HG03460 (cell line): ENCODE data around the gene EXOC6.

ENCODE experiments used
- ATAC-seq: cut with Tn5 transposase; IDR thresholded peaks from one replicate; pipeline ENCODE4 v1.9.1; 2021; ENCODE audit not compliant: unreplicated experiment

EXOC6 gene

DNA sequence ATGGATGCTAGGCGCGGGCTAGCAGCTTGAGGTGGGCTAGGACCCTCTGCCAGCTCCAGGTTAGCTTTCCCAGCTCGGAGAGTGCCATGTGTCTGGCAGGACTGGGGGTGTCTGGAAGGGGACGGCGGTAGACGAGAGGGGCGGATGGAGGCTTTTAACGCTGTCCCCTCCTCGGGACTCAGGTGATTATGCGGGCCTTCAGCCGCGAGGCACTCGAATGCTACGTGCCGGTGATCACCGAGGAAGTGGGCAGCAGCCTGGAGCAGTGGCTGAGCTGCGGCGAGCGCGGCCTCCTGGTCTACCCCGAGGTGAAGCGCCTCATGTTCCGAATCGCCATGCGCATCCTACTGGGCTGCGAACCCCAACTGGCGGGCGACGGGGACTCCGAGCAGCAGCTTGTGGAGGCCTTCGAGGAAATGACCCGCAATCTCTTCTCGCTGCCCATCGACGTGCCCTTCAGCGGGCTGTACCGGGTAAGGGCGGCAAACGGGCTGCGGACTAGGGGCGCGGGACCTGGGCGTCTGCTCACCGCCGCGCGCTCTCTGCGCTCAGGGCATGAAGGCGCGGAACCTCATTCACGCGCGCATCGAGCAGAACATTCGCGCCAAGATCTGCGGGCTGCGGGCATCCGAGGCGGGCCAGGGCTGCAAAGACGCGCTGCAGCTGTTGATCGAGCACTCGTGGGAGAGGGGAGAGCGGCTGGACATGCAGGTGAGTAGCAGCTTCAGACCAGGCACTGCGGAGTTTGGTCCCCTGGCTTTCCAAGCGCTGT lies 226.5 kb downstream of the EXOC6 start:
- ATAC-seq, result no peak

DNA sequence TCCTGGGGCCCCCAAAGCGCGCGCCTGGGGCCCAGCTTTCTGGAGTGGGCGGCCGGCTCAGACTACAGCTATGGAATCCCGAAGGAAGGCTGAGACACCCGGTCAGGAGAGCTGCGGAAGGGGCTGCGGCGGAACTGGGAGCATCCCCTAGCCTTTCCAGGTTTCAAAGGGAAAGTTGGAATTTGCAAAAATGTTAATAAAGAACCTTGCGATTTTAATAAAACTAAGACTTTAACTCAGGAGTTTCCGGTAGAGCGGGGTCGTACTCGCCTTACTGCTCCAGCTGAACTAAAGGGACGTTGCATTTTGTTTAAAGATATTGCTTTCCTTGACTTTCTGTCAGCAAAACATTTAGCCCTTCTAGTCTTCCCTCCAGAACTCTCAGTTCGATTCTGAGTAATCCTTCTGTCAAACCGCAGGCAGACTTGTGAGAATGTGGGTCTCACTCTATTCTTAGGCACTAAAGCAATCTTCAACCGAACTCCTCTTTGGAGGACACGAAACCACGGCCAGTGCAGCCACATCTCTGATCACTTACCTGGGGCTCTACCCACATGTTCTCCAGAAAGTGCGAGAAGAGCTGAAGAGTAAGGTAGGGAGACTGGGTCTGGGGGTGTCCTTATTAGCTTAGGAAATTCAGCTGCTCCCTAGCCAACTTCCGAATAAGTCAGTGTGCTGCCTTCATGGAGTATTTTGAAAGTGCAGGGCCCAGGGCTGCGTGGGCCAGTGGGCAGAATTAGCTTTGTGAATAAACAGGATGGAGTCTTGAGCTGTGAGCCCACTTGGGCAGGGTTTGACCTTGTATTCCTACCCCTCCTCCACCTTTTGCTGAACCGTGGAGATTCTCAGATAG lies 227.3 kb downstream of the EXOC6 start:
- no peak for ATAC-seq

DNA sequence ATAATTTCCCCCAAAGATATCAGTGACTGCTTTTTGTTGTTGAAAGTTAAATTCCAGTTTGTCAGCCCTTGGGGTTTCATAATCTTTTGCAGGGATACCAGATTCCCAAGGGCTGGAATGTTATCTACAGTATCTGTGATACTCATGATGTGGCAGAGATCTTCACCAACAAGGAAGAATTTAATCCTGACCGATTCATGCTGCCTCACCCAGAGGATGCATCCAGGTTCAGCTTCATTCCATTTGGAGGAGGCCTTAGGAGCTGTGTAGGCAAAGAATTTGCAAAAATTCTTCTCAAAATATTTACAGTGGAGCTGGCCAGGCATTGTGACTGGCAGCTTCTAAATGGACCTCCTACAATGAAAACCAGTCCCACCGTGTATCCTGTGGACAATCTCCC lies 228.6 kb downstream of the EXOC6 start:
- no peak for ATAC-seq

DNA sequence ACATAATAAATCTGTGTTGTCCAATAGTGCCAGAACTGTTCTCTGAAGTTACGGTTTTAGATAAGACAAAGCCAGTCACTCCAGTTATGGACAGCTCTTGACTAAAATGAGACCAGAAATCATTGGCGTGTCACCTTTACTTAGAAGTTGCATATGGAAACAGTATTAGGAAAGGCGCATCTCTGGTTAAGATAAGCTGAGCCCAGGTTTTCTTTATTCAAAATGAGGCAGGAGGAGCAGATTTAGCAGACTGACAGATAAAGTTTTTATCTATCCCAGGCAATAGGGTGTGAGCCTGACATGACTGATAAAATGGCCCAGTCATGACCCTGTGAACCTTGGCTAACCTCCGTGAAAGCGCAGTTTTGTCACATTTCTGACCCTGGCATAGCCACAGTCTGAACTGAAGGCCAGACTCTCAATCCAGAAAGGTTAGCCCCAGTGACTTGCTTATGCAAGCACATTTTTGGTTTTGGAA lies 229.6 kb downstream of the EXOC6 start:
- ATAC-seq, result no peak

DNA sequence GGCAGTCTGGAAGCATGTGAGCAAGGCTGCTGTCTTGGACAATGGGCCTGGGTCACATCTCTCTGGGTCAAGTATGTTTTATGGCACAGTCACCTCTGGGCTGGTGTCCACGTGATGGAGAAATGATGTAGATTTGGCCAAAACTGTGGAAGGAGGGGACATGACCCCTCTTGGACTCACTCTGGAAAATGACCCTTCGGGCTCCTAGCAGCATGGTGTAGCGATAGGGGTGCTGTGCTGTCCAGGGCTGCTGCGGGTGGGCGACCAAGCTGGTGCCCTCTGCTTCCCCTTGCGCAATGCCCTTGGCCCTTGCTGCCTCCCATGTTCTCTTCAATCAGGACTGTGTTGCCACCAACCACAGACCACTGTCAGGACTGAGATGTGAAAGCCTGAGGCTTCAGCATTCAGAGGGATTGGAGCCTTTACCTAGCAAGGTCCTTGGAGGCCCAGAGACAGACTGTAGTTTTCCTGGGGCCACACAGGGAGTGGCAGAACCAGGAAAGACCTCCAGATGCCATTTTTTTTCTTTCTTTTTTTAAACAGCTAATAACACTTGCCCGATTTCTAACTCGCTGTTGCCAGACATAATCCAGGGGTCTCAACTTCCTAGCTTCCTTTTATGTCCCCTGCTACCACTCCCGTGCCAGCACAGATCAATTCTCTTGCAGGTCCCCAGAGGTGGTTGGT lies 231.5 kb downstream of the EXOC6 start:
- ATAC-seq, result no peak

DNA sequence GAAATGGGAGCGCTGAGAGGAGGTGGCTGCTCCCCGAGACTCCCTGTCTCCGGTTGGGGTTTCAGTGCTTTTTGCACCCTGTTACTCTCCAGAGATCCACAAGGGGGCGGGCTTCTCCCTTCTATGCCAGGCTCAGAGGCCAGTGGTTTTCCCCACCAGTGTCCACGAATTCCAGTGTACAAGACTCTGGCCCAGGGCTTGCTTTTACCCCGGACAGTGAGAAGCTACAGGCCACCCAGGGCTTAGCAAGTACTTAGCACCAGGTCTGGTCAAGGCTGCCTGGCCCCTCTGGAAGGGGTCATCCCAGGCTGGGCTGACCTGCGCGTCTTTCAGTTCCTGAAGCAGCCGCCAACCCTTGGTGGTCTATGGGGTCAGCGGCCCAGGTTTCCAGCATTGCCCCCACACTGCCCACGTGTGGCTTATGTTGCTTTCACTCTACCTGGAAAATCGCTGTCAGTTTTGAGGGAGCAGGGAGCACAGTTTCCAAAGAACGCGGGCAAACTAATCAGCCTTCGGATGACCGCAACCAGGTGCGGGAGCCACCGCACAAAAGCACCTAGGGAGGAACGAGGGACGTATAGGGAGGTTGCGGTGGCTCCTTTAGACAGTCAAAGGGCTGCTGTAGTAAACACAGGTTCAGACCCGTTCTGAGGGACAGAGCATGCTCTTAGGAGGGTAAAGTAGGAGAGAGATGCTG lies 232.2 kb downstream of the EXOC6 start:
- ATAC-seq, result no peak

GRCh38 chr10:93081318-93081717 lies 233.0 kb downstream of the EXOC6 start:
- no peak for ATAC-seq

DNA sequence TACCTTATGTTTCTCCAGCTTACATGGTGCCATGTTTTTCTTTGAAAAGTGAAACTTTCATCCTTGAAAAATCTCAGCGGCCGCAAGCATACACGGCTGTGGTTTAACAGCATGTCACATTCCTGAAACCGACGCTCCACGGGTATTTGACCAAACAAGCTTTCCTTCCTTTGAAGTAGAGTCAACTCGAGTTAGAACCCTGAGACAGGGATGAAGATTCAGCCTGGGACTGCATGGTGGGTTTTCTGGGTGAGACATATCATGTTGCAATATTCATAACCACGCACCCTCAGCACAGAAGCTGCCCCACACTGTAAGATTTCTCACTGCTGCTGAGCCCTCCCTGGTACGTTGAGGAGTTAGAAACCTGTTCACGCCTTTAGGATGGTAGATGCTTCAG lies 233.5 kb downstream of the EXOC6 start:
- no peak for ATAC-seq

GRCh38 chr10:93083743-93084539 lies 235.6 kb downstream of the EXOC6 start:
- no peak for ATAC-seq

- no peak for ATAC-seq
These were observed 237.0 kb downstream of the EXOC6 start for GRCh38 chr10:93085272-93085859.

DNA sequence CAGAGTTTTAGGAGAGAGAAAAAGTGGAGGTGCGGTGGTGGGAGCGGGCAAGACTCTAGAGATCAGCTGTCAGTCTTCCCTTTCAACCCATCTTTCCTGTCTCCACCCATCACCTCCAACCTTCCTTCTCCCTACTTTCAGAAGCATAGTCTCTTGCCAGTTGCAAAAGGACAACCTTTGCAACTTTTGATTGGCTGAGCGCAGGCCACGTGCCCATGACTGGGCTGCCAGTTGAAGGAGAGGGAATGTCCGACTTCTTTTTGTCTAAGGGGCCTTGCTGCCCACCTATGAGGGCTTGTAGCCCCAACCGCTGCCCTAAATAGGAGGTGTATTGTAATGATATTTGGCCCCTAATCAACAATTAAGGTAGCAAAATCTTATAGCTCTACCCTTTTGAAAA lies 238.0 kb downstream of the EXOC6 start:
- no peak for ATAC-seq

GRCh38 chr10:93087846-93088245 lies 239.5 kb downstream of the EXOC6 start:
- no peak for ATAC-seq

DNA sequence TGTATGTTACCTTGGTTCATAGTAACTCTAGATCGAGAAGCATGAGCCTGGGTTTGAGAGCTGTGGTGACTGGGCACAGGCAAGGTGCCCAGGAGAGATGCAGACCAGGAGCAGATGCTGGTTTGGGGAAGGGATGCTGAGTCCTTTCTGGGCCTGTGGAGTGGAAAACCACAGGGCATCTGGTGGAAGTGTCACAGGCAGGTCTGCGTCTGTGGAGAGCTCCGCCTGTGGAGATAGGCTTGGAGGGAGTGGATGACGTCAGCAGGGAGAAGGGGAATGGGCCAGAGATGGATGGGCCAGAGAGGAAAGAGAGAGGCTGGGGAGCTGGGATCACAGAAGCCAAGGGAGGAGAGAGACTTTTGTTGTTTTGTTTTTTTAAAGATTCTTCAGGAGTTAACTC lies 240.1 kb downstream of the EXOC6 start:
- no peak for ATAC-seq

- ATAC-seq, result no peak
These were observed 242.3 kb downstream of the EXOC6 start for GRCh38 chr10:93090619-93091018.

DNA sequence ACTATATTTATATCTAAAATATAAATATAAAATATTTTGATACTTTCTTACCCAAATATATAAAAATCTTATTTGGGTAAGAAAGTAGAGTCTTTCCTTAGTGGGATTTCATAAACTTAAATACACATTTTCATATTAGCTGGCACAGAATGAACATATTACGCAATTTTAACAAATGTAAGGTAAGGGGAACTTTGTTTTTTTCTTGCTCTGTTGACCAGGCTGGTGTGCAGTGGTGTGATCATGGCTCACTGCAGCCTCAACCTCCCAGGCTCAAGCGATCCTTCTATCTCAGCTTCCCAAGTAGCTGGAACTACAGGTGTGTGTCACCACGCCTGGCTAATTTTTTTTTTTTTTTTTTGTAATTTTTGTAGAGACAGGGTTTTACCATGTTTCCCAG lies 243.6 kb downstream of the EXOC6 start:
- ATAC-seq, result no peak

DNA sequence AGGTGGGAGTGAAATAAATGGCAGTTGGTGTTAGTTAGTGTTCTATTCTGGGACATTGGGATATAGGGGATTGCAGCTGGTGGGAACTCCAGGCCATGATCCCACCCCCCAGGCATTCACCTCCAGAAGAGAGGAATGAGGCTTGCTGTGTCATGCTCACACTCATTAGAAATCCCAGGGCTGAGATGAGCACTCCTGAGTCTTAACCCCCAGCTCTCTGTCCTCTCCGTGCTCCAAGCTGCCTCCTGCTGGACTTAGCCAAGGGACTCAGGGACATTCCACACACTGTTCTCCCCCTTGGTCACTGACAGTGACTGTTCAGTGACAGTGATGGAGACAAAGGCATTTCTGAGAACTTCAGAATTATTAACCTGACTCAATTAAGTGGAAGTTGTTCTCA lies 246.9 kb downstream of the EXOC6 start:
- ATAC-seq, result no peak

DNA sequence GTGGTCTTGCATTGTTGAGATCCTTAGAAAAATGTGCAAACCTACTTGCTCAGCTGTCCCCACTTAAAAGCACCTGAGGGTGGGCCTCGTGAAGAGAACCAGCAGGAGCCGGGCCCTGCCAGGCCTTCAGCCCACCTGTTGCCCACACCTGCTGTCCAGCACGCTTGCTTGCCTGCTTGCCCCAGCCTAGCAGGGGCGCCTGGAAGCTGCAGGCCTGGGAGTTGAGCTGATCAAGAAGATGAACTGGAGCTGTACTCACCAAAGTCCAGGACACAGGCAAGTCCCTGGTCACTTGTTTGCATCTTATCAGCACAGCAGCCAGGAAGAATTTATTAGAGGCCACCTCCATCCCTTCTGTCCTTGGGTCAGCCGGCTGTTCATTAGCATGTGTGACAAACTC lies 248.6 kb downstream of the EXOC6 start:
- ATAC-seq, result no peak

GRCh38 chr10:93097386-93097785 lies 249.1 kb downstream of the EXOC6 start:
- ATAC-seq, result no peak

DNA sequence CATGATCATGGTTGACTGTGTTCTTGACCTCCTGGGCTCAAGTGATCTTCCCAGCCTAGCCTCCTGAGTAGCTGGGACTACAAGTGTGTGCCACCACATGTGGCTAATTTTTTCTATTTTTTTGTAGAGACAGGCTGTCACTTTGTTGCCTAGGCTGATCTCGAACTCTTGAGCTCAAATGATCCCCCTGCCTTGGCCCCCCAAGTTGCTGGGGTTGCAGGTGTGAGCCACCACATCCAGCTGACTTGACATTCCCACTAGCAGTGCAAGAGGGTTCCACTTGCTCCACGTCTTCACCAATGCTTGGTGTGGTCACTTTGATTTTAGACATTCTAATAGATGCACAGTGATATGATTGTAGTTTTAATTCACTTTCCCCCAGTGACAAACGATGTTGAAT lies 250.5 kb downstream of the EXOC6 start:
- ATAC-seq, result no peak

DNA sequence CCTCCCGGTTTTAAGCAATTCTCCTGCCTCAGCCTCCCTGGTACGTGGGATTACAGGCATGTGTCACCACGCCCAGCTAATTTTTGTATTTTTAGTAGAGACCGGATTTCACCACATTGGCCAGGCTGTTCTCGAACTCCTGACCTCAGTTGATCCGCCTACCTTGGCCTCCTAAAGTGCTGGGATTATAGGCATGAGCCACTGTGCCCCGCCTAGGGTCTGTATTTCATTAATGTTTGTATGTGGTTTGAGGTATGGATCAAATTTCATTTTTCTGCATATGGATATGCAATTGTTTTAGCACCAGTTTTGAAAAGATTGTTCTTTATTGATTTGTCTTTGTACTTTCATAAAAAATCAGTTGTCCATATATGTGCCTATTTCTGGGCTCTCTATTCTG lies 251.3 kb downstream of the EXOC6 start:
- no peak for ATAC-seq
